HG02798 (cell line): ENCODE data around the gene CALN1.
"Not testable (repeated sequence)": the region's sequence is repeated elsewhere in the genome, so short reads cannot be mapped to it uniquely, and the experiment has no call there.

ENCODE experiments used
- ATAC-seq: cut with Tn5 transposase; IDR thresholded peaks from one replicate; pipeline ENCODE4 v1.9.1; 2021; ENCODE audit warnings: mild to moderate bottlenecking; ENCODE audit not compliant: unreplicated experiment, poor library complexity

Gene CALN1

GRCh38 chr7:71775648-71776047 is 636.5 kb downstream of the CALN1 start:
- no peak for ATAC-seq

- ATAC-seq = no peak
Observed at GRCh38 chr7:71772779-71773178, 639.4 kb downstream of the CALN1 start.

- ATAC-seq = no peak
Observed at GRCh38 chr7:71770269-71770907, 641.8 kb downstream of the CALN1 start.

GRCh38 chr7:71769326-71769725 is 642.8 kb downstream of the CALN1 start:
- ATAC-seq = no peak

GRCh38 chr7:71768450-71768849 is 643.7 kb downstream of the CALN1 start:
- no peak for ATAC-seq

GRCh38 chr7:71766016-71766415 is 646.1 kb downstream of the CALN1 start:
- ATAC-seq = no peak

GRCh38 chr7:71761336-71761735 is 650.8 kb downstream of the CALN1 start:
- no peak for ATAC-seq

GRCh38 chr7:71754828-71755227 is 657.3 kb downstream of the CALN1 start:
- no peak for ATAC-seq

GRCh38 chr7:71753956-71754664 is 658.0 kb downstream of the CALN1 start:
- ATAC-seq = no peak

GRCh38 chr7:71753236-71753635 is 658.9 kb downstream of the CALN1 start:
- no peak for ATAC-seq

- peak; percentile 70 for ATAC-seq
Observed at GRCh38 chr7:71752171-71752935, 659.8 kb downstream of the CALN1 start.

- ATAC-seq = no peak
Observed at GRCh38 chr7:71750290-71750689, 661.8 kb downstream of the CALN1 start.

GRCh38 chr7:71746006-71746405 is 666.1 kb downstream of the CALN1 start:
- ATAC-seq = no peak

- no peak for ATAC-seq
Observed at GRCh38 chr7:71740174-71740560, 672.0 kb downstream of the CALN1 start.

- no peak for ATAC-seq
Observed at GRCh38 chr7:71739520-71740173, 672.5 kb downstream of the CALN1 start.

GRCh38 chr7:71737931-71738540 is 674.1 kb downstream of the CALN1 start:
- ATAC-seq = not testable (repeated sequence)

- ATAC-seq = no peak
Observed at GRCh38 chr7:71735961-71736556, 676.1 kb downstream of the CALN1 start.

- ATAC-seq = peak; percentile 74
Observed at GRCh38 chr7:71733107-71733870, 678.8 kb downstream of the CALN1 start.

- no peak for ATAC-seq
Observed at GRCh38 chr7:71731740-71732139, 680.4 kb downstream of the CALN1 start.
